DMS 273 (cell line): Measurements from ENCODE around the gene ZNF611.
"Not testable (repeated sequence)": the region's sequence is repeated elsewhere in the genome, so short reads cannot be mapped to it uniquely, and the experiment has no call there.

Source experiments
- DNase-seq: peaks from one replicate; lab custom pipeline; 2025; ENCODE audit not compliant: unreplicated experiment; lab: John Stamatoyannopoulos, UW

The ZNF611 gene

DNA sequence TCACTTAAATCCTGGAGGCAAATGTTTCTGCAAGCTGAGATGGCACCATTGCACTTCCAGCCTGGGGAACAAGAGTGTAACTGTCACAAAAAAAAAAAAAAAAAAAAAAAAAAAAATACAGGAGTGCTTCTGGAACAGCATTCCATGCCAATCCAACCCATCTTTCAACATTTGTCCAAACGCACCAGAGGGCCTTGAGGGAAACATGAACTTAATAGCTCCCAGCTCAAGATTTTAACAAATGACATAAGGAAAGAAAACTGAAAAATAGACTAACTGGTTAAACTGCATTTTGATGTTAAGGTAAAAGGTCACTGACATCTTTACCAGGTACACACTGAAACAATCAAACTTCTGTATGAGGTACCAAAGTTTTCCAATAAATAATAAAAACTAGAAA, 49.0 kb downstream of the ZNF611 start:
- no peak for DNase-seq

DNA sequence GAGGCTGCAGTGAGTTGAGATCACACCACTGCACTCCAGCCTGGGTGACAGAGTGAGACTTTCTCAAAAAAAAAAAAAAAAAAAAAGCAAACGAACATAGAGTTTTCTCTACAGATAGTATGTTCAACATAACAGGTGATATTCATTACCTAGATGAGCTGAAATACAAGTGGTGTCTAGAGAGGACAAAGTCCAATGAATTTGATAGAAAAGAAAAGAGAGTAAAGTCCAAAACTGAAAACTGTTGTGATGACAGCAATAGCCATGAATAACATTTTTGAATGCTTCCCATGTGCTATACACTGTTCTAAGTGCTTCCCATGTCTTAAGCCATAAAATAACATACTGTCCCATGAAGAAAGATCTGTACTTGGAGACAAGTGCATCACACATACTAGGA, 53.6 kb downstream of the ZNF611 start:
- DNase-seq: not testable (repeated sequence)

DNA sequence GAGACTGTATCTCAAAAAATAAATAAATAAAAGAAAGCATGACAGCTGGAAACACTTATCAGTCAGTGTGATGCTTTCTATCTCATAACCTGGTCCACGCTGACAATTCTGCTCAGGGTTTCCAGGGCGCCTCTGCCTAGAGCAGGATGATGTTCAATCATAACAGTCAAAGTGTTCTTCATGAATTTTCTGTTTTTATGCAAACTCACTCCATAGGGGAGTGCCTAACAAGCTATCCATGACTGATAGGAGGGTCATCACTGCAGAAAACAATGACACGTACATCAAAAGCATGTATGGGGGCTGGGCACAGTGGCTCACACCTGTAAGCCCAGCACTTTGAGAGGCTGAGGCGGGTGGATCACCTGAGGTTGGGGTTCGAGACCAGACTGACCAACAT, 55.2 kb downstream of the ZNF611 start:
- no peak for DNase-seq

DNA sequence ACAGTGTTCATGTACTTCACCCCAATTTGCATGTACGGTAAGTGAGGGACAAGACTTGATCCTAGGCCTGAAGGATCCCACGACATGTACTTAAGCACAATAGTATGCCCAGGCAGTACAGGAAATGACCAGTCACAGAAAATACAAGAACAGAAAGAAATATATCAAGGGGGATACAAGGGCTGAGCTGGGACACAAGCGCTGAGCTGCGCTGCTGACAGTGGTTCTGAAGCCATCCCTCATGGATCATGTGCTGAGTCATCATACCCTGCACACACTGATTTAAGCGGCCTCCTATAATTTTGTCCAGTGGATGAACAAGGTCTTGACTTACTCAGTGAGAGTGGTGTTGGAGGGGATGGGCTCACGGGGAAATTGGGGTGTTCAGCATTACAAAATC, 59.6 kb downstream of the ZNF611 start:
- DNase-seq: not testable (repeated sequence)

DNA sequence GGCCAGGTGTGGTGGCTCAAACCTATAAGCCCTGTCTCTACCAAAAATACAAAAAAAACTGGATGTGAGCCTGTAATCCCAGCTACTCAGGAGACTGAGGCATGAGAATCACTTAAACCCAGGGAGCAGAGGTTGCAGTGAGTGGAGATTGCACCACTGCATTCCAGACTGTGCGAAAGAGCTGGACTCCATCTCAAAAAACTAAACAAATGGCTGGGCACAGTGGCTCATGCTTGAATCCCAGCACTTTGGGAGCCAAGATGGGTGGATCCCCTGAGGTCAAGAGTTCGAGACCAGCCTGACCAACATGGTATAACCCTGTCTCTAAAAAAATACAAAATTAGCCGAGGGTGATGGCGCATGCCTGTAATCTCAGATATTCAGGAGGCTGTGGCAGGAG, 61.8 kb downstream of the ZNF611 start:
- DNase-seq: no peak

DNA sequence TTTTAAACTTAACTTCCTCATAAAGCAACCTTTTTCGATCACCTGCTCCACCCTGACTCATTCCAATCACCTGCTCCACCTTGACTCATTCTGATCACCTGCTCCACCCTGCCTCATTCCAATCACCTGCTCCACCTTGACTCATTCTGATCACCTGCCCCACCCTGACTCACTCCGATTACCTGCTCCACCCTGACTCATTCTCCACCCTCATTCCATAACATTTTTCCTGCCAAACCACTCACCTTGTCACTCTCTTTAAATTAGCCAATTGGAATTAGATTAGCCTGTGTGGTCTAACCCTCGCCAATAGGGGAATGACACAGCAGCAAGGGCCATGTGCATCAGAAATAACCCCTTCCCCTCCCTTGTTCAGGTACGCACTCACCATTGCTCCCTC, 64.8 kb downstream of the ZNF611 start:
- DNase-seq: no peak

DNA sequence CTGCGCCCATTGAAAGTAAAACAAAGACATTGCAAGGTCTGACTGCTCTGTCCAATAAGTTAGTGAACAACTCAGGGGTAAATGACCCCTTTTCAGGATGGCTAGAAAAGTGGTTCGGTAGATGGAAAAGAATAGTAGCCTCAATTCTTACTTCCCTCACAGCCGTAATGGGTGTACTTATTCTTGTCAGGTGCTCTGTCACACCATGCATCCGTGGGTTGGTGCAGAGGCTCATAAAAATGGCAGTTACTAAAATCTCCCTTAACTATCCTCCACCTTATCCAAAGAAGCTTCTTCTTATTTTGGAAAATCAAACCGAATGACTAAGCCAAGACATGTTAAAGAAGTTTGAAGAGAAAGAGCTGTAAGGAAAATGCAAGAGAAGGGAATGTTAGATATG, 65.3 kb downstream of the ZNF611 start:
- DNase-seq: no peak

DNA sequence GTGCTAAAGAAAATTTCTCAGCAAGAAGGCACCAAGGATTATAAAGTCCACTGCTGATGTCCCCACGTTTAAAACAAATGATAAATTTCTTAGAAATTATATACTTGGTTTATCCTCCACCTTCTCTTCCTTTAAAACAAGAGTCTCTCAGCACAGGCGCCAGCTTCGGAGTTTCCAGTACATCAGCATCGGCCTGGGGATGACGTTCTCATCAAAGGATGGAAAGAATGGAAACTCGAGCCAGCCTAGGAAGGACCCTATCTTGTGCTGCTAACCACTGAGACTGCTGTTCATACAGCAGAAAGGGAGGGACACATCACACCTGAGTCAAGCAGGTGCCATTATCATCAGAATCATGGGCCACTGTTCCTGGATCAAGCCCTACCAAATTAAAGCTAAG, 66.9 kb downstream of the ZNF611 start:
- no peak for DNase-seq

DNA sequence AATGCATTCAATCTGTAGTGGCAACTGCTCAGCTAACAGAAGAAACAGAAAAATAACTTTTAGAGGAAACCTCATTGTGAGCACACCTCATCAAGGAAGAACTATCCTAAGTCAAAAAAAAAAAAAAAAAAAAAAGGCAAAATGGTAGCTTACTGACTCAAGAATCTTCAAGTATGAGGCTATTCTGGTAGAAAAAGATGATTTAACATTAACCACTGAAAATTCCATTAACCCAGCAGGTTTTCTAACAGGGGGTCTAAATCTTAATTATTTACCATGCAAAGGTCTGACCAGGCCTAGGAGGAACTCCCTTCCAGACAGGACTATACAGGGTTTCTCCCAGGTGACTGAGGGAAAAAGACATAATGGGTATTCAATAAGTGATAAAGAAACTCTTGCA, 68.3 kb downstream of the ZNF611 start:
- DNase-seq: no peak

DNA sequence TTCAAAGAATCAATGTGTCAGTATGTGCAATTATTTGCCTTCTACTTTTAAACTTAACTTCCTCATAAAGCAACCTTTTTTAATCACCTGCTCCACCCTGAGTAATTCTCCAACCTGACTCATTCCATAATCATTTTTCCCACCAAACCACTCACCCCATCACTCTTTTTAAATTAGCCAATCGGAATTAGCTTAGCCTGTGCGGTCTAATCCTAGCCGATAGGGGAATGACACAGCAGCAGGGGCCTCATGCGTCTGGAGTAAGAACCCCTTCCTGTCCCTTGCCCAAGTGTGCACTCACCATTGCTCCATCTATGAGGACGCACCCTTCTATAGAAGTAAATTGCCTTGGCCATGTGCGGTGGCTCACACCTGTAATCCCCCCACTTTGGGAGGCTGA, 69.3 kb downstream of the ZNF611 start:
- no peak for DNase-seq

DNA sequence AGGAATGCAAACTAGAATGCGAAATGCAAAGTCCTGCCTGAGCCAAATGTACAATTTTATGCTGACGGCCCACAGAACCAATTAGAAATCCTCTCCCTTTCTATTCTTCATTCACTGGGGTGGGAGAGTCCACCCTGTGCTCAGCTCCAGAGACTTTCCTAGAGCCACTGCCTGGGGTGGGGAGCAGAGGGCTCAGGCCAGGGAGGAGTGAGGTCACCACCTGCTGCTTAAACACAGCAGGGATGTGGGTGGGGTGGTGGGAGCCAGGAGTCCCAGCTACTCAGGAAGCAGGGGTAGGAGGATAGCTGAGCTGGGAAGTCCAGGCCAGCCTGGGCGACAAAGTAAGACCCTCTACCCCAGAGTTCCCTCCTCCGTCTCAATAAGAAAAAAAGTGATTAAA, 69.8 kb downstream of the ZNF611 start:
- no peak for DNase-seq

DNA sequence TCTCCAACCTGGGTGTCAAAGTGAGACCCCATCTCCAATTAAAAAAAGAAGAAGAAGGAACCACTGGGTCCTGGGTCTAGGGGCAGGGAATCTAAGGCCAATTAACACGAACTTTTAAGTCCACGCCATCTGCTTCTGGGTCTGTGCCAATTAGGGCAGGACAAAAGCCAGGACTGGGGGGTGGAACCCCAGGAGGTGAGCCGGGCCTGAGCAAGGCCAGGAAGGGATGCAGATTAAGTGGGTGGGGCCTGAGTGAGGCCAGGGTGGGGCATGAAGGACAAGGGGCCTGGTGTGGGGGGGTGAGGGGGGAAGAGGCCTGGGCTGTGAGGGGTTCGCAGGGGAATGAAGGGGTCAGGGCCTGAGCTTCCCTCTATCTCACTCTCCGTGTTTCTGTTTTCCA, 70.4 kb downstream of the ZNF611 start:
- peak; percentile 54 for DNase-seq

DNA sequence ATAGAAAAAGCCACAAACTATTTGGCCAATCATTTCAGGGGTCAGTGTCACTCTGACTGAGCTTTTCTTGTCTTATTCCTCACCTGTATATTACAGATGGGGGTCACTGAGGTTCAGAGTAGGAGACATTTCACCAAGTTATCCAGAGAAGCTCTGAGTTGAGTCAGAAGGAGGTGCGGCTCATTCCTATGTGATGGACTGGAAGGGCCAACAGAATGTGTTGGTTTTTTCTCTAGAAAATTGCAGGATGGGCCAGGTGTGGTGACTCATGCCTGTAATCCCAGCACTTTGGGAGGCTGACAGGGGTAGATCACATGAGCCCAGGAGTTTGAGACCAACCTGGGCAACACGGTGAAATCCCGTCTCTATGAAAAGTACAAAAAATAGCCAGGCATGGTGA, 72.2 kb downstream of the ZNF611 start:
- DNase-seq: no peak

DNA sequence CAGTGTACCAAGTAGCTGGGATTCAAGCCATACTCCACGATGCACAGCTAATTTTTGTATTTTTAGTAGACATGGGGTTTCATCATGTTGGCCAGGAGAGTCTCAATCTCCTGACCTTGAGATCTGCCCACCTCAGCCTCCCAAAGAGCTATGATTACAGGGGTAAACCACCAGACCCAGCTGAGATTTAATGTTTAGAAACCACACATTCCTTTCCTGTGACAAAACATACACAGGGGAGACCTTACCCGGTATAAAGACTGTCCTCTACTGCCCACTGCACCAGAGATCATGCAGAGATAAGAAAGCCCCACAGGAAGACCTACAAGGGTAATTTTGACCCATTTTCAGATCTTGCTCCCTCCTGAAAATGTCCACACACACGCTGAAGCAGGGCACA, 73.9 kb downstream of the ZNF611 start:
- DNase-seq: no peak

DNA sequence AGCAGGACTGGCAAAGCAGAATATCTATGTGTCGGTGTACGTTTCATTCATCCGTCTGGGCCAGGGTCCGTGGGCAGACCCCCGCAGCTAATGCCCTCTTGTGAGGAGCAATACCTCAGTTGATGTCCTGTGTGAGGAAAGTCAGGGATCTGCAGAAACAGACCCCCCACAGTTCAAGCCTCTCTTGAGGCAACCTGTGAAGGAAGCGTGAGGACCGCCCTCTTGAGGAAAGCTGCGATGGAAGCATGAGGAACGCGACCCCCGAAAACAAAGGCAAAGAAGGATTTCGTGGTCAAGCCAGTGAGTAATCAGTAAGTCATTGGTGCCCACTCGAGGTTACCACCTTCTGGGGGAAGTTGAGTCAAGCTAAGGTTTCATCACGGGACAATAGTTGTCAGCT, 75.8 kb downstream of the ZNF611 start:
- DNase-seq: no peak

DNA sequence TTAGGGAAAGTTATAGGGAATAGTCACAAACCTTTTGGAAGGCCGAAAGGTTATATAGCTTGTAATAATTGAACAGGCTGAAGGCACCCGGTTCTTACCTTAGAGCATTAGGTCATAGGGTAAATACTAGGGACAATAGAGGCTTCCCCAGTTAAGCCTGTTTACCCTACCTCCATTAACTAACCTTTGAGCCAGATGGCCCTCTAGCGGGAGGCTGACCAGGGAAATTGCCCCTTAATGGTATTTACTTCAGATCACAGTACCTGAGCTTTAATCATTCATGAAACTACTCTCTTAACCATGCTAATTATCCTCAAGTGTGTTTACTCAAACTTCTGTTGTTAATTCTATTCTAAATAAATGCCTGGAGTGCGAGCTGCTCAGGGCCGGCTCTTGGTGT, 76.2 kb downstream of the ZNF611 start:
- DNase-seq: no peak

DNA sequence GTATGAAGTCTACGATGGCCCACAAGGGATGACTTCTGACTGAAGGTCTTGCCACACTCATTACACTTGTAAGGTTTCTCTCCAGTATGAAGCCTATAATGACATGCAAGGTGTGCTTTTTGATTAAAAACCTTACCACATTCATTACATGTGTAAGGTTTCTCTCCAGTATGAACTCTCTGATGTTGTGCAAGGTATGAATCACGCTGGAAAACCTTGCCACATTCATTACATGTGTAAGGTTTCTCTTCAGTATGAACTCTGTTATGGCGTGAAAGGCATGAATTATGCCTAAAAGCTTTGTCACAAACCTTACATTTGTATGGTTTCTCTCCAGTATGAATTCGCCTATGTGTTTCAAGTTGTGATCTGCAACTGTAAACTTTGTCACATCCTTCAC, 81.7 kb downstream of the ZNF611 start:
- DNase-seq: no peak
